ENCODE data around the gene CLOCK.

Gene CLOCK

DNA sequence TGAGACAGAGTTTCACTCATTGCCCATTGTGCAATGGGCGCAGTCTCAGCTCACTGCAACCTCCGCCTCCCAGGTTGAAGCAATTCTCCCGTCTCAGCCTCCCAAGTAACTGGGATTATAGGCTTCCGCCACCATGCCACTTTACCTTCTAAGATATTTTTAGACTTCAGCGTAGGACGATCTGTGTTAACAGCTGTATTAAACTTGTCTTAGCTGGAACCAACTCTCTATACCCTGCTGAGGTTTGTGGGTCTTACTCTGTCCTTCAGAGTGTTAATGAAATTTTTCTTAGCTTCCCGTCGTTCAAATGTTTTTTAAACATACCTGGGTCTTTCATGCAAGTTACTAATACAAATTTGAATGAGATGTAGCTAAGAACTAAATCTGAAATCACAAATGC is 136.3 kb downstream of the CLOCK start:
- DNase-seq = no peak

DNA sequence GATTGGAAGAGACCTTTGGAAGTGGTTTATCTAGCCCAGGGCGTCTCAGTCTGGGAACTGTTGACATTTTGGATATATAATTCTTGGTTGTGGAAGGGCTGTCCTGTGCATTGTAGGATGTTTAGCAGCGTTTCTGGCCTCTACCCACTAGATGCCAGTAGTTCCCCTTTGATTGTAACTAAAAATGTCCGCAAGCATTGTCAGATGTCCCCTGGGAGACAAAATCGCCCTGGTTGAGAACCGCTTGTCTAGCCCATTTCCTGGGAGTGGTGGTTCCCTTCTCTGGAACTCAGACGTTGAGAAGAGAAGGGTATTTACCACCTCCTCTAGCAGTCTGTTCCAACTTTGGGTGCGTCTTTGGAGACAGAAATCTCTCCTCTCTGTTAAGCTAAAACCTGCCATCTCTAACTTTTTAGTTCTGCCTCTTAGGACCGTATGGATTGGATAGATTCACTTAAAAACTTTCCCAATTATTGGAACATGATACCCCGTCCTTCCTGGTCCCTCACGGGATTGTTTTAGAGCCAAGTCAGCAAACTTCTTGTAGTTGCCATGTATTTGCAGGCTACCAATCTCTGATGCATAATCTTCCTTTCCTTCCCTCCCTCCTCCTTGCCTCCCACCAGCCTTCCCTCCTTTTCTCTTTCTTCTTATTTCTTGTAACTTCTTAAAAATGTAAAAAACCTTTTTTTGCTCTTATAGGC is 137.1 kb downstream of the CLOCK start:
- DNase-seq = no peak

DNA sequence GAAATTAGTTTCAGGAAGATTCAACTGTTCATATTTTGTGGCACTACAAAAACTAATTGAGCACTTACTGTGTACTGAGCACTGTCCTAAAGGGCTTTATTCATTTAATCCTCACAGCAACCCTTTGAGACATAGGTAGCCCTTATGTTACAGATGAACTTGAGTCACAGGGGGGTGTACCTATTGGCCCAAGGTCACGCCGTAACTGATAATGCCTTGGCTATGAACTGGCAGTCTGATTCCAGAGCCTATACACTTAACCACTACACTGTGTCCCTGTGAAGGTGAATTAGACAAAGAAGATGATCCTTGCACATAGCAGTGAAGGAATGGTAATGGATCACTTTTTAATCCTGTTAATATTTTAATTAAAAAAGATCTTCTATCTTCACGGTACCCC is 138.9 kb downstream of the CLOCK start:
- DNase-seq = no peak

DNA sequence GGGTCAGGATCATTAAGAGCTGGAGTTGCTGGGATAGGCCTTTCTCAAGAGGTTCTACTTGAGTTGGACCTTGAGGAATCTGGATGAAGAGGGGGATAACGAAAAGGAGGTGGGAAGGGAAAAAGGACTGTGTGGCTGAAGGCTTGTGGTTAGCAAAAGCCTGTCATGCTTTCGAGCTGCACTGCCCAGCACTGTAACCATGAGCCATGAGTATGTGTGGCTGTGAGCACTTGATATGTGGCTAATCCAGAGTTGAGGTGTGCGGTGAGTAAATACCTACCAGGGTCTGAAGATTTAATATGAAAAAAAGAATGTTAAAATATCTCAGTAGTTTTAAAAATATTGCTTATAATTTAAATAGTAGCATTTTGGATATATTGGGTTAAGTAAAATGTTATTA is 139.6 kb downstream of the CLOCK start:
- DNase-seq = no peak

DNA sequence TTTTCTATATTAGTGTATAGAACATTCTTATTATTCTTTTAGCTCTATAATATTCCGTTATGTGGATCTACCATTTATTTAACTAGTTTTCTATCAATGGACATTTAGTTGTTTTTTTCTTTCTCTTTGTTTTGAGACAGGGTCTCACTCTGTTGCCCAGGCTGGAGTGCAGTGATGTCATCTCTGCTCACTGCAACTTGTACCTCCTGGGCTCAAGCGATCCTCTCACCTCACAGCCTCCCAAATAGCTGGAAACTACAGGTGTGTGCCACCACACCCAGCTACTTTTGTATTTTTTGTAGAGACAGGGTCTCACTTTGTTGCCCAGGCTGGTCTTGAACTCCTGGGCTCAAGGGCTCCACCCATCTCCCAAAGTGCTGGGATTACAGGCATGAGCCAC is 140.2 kb downstream of the CLOCK start:
- no peak for DNase-seq

DNA sequence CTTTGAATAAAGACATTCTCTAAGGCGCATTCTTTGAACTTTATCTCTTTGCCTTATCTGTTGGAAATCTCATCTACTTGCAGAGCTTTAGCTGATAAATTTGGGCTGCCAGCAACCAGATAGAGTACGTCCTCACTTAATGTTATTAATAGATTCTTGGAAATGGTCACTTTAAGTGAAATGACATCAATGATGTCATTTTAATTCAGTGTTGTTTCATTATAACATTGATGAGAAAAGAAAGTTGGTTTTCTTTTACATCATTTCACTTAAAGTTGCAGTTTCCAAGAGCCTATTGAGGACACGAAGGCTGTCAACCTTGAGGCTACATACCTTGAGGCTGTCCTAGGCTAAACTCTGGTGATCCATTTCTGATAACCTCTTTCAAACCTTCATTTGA is 141.6 kb downstream of the CLOCK start:
- no peak for DNase-seq

DNA sequence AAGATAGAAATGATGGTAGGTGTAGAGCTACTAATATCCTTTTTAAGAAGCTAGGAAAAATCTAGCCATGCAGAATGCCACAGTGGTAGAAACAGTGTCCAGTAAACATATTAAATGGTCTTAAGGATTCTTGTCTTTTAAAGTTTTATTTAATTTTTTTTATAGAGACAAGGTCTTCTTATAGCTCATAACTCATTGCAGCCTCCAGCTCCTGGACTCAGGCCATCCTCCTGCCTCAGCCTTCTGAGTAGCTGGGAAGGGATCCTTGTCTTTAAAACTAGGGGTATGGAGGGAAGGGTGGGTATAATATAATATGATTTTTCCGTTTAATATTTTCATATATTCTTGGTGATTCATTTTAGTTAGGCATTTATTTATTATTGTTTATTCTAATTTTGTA is 147.1 kb downstream of the CLOCK start:
- no peak for DNase-seq

DNA sequence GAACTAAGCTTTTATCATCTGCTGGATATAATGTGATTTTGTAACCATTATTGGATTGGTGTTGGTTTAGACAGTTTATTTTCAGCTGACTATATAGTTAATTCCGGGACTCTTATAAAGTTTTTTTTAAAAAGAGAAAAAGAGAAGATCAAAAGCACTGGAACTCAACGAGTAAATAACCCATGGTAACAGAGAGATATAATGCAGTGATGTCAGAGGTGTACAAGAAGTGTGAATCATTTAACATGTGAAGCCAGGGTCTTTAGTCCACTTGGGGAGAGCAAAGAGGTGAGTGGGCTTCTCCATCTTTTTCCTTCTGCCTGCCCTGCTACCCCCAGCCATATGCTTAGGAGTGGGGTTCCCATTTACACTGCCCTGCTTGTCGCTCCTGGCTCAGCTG is 147.7 kb downstream of the CLOCK start:
- DNase-seq = no peak

DNA sequence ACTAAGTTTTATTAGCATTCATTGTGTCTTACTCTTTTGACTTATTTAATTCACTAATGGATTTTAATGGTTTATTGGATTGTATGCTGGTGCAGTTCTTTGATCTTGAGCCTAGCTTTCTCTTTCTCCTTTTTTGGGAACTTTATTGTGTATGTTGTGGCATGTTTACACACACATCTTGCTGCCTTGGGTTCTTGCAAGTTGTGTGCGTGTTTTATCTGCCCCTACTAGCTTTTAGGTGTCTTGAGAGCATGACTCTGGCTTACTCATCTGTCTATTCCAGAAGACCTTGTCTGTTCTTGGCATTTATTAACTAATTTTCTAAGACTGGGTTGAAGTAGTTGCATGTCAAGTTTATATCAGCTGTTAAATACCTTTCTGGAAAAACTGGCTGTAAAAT is 148.2 kb downstream of the CLOCK start:
- DNase-seq = no peak

DNA sequence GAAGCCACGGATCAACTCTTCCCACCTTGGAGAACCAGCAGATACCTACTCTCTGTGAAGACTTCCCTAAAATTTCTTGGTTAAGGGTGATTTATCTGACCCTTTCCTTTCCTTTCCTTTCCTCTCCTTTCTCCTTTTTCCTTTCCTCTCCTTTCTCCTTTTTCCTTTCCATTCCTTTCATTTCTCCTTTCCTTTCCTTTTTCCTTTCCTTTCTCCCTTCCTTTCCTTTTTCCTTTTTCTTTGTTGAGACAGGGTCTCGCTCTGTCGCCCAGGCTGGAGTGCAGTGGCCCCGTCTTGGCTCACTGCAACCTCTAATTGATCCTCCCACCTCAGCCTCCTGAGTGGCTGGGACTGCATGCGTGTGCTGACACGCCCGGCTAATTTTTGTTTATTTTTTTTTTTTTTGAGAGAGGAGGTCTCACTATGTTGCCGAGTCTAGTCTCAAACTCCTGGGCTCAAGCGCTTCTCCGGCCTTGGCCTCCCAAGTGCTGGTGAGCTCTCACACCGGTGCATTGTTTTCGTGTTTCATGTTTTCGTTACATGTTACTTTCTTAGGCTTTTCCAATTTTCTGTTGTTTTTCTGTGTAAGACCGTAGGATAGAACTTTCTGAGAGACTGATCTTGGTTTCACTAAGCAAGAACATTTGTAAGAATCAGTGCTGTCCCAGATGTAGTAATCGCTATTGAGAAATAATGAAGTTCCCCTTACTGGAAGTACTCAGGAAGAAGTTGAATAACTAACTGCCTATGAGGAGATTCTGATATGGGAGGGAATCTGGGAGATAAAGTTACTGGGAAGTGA is 149.0 kb downstream of the CLOCK start:
- DNase-seq = no peak

DNA sequence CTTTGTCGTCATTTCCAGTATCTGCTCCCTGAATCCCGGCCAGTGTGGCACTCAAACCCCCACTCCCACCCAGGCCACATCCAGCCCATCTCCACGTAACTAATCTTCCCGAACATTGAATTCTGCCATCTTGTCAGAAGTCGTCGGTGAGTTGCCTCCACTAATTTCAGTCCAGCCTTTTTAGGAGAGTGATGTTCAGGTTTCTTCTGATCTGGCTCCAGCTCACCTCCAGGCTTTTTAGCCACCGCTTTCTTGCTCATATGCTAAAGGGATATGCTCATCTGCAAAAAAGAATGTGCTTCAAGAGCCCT is 149.6 kb downstream of the CLOCK start:
- DNase-seq = no peak

DNA sequence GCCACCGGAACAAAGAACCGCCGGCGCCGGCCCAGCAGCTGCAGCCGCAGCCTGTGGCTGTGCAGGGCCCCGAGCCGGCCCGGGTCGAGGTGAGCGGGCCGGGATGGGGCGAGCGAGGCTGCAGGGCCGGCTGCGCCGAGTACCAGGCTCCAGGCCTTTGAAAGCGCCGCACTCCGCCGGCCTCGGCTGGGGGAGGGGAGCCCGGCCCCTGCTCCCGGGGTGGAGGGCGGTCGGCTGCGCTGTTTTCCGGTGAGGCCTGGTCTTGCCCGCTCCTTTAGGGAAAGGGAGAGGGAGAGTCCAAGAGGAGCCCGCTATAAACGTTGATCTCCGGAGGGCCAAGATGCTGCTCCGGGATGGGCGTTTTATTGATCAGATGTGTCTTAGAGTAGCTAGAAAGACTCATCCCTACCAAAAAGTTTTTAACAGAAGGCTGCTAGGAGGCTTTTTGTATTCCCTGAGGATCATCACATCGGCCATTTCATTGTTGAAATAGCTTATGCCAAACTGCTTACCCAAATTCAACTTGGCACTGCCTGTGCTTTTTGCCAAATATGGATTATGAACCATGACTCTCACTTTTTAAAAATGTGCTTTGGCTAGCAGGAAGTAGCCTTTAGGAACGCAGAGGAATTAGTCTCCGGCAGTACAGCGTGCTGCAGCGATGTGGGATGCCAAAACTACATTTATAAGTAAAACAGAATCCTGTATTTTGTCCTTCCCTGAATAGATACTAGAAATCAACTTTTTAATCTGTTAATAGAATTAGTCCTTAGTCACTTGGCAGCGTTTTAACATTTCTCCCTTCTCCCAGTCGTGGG is 150.2 kb downstream of the CLOCK start:
- peak; percentile 47 for DNase-seq

DNA sequence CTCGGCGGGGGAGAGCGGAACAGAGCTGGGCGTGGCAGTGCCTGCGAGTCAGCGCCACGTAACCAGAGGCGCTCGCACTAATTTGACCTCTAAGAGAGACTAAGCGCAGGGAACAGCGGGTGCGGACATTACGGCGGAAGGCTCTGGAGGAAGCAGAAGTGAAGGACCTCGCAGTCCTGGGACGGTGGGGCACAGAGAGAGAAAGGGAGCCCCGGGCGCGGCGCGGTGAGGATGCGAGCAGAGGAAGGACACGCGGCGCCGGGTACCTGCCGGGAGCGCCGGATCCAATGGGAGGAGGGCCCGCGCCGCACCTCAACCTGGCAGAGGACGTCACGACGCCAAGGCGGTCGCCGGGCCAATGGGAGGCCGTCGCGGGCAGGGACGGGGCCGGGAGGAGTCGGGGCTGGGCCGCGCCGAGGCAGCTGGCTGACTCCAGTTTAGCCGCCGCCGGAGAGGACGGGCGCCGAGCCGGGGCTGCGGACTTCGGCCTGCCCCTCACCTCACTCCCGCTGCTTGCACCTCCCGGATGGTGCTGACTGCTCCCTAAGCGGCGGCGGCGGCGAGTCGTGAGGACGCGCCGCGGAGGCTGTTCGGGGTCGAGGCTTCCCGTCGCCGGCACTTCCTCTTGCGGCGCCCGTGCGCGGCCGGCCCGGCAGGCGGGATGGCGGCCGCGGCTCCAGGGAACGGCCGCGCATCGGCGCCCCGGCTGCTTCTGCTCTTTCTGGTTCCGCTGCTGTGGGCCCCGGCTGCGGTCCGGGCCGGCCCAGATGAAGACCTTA is 151.0 kb downstream of the CLOCK start, which contains the start of gene TMEM165:
TMEM165 (plus strand) TSS at position 429 of the 779 bp plus-strand sequence; CDS start at position 662, 233 bp downstream.
- peak; percentile 91 for DNase-seq

DNA sequence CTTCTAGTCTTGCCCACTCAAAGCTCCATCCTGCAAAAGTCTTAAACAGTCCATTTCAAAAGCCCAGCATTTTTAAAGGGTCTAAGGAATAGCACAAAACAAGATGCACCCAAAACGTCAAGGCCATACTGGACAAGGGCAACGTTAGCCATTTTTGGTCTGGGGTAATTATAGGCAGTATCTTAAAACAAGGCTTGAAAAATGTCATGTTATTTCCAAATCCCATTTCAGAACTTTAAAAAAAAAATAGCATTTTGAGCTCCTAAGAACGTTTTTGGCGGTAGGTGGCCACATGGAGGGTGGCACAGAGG is 151.5 kb downstream of the CLOCK start:
- DNase-seq = no peak

DNA sequence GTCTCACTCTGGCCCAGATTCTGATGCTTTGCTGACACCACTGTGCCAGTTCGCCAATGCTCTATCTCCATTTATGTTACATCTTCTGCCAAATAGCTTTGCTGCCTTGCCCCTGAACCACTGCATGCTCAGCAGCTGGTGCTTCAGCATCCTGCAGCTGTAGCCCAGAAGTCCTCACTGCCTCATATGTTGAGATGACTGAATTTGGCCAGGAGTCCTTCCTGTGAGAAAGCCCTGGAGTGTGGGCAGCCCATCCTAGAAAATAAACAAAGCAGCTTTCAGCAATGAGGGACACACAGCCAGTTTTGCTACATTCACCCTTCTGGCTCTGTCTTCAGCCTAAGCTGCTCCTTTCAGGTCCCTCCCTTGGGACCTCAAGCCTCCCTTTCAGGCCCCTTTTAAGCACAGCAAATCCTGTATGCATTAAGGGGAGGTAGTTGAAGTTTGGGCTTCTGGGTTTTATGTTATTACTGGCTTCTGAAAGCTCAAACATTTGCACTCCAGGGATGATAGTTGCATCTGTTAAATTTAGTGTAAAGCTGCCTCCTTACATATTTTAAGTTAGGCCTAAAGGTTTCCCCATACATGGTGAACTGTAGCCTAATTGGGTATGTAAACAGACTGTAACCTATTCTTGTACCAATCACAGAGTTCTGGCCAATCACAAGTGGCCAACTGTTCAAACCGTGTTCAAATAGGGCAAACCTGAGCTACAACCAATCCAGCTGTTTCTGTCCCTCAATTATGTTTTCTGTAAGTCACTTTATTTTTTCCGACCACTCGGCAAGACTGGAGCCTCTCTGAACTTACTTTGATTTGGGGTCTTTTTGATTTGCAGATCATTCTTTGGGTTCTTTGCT is 153.0 kb downstream of the CLOCK start:
- no peak for DNase-seq

DNA sequence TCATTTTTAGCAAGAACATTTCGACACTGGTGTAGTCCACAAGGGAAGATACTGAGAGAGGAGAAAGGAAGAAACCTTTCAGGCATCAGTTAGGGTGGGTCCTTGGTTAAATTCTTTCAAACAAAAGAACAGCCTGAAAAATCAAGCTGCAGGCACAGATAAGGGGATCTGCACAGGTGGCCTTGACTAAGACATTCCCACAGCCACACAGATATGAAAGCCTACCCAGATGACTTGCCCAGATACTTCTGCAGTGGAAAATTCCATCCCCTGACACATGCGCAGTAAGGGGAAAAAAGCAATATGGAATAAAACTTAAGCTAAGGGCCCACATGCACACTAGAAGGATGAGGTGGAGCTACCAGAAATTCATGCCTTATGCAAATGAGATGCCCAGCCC is 159.9 kb downstream of the CLOCK start:
- no peak for DNase-seq

DNA sequence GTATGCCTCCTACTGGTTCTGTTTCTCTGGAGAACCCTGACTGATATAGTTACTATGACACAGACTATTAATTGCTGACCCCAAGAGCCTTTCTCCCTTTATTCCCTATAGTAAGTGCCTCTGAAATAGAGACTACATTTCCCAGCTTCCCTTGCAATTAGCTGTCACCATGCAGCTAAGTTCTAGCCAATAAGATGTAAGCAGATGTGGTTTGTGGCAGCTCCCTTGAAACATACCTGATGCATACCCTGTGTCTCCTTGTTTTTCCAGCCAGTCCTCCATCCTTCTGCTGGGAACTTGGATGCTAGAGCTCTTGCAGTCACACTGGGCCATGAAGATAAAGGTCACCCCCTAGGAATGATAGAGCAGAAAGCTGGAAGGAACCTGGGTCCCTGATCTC is 160.6 kb downstream of the CLOCK start:
- no peak for DNase-seq

DNA sequence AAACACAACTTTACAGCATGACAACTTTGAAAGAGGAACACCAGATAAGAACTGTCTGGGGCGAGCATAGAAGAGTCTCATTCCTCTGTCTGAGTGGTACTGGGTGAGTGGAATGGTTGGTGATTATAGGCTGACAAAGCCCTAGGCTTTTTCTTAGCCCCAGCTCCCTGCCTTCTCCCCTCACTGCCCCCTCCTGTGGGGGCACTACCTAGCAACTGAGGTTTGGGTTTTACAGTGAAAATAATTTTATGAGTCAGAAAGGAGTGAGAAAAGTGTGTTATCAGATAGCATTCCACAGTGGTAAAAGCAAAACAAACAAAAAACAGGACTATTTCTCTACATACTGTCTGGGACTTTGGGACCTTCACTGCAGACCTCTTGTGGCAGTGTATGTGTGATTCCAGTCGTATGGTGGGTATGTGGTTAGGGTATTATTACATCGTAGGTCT is 161.5 kb downstream of the CLOCK start:
- DNase-seq = no peak

DNA sequence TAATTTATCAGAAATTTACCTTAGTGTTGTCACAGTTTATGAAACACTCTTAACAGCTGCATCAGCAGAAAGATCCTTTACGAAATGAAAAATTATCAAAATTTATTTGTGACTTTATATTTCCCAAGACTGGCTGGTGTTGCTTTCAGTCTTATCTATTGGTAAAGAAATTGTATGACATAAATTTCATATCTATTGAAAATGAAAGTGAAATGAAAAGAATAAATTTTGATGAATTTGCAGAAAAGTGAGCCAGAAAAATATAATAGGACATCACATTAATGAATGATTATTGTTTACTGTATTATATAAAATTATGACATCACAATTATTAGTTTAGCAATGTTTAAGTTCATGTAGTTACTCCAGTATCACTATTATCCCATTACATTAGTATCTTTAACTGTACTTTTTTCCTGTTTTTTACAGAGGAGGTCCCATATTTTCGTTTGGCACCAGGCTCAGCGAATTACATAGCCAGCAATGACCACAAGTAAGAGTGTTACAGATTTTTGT is 164.2 kb downstream of the CLOCK start:
- DNase-seq = no peak

DNA sequence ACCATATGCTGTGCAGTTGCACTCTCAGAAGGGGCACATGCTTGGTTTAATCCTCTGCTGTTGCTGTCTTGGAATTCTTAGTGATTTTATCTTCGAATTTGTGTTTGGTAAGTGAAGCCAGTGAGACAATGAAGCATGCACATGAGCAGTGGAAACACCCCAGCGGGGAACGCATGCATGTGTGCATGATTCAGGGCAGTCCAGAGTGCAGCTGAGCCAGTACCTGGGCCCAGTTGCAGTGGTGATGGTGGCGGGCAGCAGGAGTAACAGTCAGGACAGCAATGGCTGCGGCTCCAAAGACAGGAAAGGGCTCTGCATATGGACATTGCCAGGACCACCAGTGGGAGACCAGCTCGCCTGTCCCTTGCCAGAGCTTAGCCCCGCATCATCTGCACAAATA is 165.2 kb downstream of the CLOCK start:
- no peak for DNase-seq

DNA sequence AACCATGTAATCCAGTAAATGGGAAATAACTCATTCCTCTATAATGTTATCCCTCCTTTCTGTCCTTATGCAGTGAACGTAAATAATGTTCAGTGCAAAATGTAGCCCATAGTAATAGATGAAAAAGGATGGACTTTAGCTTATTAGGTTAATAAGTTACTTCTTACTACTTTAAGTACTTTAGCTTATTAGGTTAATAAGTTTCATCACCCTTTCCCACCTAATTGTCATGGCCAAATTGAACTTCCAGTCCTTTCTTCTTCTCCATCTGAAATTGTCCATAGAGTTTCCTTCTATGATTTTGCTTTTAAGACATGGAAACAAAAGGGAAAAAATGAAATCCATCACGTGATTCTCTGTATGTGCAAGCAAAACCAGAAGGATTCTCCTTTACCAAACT is 166.1 kb downstream of the CLOCK start:
- no peak for DNase-seq

Measured in activated CD4-positive, CD25-positive, alpha-beta regulatory T cell treated with anti-CD3 and anti-CD28 coated beads, Interleukin-2, amount 50 U/mL, for 72 hours (primary cell).